Measurements from ENCODE around the gene BOD1.

BOD1 gene

DNA sequence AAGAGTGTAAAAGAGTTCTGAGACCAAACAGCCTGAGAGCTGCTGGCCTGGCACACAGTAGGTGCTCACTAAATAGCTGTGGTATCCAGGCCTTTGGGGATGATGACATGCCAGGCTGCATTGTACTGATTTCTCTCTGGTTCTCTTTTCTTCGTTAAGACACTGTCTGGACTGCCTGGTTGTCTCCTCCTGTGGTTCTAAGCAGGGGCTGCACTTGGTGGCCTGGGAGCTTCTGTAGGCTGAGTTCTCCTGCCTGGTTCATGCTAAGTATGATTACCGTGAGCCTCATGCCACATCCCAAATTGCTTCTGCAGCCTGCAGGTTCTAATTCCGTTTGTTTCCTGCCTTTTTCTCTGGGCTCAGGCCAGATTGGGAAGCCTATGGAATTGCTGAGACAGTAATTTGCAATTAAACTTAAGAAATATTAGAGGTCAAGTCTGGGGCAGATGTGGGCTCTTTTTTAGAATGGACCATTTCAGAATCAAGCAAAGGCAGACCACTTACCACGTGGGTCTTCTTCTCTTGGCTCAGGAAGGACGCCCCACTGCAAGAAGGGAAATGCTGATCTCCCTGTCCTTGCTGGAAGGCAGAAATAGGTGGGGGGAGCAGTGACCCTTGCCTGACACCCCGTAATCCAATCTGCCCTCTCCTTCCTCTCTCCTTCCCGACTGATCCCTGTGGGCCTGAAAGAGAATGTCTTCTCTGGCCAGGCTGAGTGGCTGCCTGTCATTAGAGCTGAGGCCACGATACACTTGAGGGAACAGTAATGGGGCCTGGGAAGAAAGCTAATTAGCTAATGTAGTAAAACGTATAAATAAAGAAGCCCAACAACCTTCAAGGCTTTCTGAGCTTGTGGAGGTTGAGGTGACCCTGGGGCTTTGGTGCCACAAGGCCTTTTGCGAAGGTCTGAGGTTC, 21.9 kb upstream of the BOD1 start:
- DNase-seq: no peak

DNA sequence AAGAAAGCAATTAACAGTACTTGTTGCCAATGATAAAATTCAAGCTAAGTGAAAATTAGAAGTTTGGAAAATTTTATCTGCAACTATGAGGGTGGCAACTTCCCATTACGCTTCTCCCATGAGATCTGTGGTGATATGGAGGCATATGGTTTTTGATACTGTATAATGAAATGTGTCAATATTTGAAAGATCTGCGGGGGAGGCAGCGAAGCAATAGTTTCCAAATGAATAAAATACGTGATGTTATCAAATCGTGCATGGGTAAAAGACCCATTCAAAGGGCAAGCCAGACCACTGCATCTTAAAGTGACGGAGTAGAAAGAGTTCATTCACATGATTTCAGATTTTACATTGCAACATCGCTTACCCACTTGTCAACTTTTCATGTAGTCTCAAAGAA, 20.9 kb upstream of the BOD1 start:
- no peak for DNase-seq

DNA sequence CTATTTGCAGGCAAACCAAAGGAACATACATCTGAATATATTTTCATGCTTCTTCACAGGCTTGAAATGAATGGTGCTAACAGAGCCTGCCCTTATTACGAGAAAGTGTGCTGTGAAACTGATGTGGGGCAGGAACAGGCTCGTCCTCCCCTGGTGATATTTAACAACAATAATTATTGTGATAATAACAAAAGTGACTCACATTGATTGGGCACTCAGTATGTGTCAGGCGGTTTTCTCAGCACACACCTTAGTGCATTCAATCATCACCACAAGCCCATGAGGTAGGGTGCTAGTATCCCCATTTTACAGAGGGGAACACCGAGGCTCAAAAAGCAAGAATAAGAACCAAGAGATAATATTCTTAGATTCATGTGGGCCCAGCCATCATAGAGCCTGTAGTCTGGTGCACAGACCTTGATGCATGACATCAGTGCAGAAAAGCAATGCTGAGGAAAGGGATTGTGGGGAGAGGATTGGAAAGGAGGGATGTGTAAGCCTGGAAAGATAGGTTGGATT, 18.1 kb upstream of the BOD1 start:
- DNase-seq: no peak

DNA sequence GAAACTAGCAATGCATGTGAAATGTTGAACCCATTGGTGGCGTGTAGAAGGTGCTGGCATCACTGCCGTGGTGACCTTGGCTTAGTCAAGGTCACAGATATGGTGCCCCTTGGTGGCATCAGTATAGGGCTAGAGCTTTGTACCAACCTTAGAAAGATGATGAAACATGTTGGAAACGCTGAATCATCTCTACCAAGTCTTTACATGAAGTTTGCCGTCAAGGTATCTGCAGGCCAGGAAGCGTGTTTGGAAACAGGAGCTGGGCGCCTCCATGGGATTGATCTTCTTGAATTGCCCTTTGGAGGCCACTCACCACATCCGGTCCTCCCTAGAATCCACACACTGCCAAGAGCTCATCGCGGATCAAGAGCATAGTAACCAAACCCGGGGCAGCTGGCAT, 16.9 kb upstream of the BOD1 start:
- no peak for DNase-seq

DNA sequence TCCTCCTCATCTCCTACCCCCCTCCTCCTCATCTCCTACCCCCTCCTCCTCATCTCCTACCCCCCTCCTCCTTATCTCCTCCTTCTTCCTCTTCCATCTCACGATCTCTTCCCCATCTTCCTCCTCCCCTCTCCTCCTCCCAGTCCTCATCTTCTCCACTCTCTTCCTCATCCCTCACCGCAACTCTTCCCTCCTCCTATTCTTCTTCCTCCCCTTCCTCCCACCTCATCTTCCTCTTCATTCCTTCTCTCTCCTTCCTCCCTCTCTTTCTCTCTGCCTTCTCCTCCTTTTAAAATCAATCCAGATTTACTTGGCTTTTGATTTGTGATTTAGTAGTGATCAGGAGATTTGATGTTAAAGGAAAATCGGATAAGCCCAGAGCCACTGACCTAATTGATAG, 15.0 kb upstream of the BOD1 start:
- no peak for DNase-seq

GRCh38 chr5:173630724-173631365, 14.4 kb upstream of the BOD1 start:
- no peak for DNase-seq

DNA sequence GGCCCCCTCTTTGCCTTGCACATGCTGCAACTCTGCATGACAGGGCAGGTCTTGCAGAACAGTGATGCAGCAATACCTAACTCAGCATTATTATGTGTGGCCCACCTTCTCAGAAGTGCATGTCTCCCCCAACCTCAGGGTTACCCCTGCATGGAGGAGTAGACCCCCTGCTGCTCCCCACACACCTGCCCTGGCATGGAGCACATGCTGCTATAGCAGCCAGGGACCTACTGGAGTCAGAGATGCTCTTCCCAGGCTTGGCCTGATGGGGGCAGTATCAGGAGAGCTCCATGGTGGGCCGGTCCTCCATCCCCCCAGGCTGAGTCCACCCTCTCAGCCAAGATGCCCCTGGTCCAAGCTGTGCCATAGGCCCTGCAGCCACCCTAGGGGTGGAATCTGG, 13.2 kb upstream of the BOD1 start:
- no peak for DNase-seq

DNA sequence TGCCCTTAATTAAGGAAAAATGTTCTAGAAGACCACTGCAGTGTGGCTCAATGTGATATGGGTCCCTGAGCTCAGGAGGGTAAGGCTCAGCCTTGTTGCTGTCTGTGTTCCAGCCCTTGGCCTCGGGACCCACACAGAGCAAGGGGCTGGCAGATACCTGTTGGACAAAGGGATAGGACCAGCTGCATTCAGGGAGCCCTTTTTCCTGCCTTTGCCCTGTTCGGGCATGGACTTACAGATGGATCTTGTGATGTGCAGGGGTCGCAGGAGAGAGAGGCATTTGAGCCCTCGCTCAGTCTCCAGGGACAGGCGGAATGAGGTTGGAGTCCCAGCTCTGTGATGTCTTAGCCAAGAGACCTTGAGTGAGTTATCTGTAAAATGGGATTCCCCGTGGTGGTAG, 12.1 kb upstream of the BOD1 start:
- no peak for DNase-seq

GRCh38 chr5:173627860-173628392, 11.5 kb upstream of the BOD1 start:
- no peak for DNase-seq

- DNase-seq: no peak
These were observed 10.8 kb upstream of the BOD1 start for GRCh38 chr5:173627271-173627670.

DNA sequence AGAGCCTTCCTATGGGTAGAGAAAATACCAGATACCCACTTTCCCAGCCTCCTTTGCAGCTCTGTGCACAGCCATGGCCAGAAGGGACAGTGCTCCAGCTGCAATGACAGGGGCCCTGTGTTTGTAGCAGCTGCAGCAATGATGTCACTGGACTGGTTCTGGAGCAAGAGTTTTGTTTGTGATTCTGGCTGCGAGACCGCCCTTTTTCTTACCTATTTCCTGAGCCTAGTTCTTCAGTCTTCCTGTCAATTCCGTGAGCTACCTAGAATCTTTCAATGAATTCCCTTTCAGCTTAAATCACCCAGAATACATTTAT, 10.0 kb upstream of the BOD1 start:
- DNase-seq: no peak

- DNase-seq: no peak
These were observed 9.4 kb upstream of the BOD1 start for GRCh38 chr5:173625673-173626504.

GRCh38 chr5:173625261-173625660, 8.8 kb upstream of the BOD1 start:
- DNase-seq: no peak

- DNase-seq: no peak
These were observed 7.8 kb upstream of the BOD1 start for GRCh38 chr5:173624282-173624681.

DNA sequence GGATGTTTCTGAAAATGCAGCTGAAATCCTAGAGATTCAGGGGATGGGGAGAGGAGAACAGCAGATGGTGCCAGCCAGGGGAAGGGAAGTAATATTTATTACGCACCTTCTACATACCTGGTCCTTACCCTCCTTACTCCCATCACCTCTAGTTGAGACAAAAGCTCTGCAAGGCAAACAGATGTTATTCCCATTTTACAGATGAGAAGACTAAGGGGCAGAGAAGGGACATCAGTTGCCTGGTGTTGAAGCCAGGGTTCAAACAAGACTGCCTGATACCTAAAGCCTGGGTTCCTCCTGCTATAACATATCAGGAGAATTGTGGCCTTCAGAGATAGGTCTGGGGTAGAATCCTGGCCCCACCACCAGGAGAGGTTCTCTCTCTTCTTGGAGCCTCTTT, 7.3 kb upstream of the BOD1 start:
- no peak for DNase-seq

GRCh38 chr5:173623296-173623771, 6.9 kb upstream of the BOD1 start:
- DNase-seq: no peak

DNA sequence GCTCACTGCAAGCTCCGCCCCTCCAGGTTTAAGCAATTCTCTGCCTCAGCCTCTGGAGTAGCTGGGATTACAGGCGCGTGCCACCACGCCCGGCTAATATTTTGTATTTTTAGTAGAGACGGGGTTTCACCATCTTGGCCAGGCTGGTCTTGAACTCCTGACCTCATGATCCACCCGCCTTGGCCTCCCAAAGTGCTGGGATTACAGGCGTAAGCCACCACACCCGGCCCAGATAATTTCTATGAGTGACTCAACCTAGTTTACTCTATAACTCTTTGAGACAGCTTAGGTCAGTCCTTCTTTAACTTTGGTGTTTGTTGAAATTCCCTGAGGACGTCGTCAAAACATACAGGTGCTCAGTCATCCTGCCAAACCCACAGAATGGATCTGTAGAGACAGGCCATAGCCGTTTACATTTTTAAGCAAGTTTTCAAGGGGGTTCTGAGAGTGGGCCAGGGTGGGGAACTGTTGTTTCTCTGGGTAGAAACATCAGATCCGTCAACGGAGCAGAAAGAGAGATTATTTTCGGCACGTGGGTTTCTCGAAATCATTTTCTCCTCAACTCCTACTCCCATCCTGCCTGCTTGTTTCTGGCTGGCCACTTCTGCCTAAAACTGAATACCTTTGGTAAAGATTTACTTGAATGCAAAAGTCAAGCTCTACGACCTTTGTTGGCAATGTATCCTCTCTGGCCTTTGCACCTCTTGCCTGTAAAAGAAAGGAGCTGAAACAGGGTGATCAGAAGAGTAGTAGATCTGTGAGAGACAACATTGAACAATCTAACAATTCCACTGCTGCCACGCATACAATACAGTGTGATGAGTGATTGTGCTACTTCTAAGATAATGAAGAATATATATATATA, 6.0 kb upstream of the BOD1 start:
- no peak for DNase-seq

GRCh38 chr5:173620784-173621183, 4.3 kb upstream of the BOD1 start:
- DNase-seq: no peak

GRCh38 chr5:173618927-173619519, 2.6 kb upstream of the BOD1 start:
- DNase-seq: no peak

DNA sequence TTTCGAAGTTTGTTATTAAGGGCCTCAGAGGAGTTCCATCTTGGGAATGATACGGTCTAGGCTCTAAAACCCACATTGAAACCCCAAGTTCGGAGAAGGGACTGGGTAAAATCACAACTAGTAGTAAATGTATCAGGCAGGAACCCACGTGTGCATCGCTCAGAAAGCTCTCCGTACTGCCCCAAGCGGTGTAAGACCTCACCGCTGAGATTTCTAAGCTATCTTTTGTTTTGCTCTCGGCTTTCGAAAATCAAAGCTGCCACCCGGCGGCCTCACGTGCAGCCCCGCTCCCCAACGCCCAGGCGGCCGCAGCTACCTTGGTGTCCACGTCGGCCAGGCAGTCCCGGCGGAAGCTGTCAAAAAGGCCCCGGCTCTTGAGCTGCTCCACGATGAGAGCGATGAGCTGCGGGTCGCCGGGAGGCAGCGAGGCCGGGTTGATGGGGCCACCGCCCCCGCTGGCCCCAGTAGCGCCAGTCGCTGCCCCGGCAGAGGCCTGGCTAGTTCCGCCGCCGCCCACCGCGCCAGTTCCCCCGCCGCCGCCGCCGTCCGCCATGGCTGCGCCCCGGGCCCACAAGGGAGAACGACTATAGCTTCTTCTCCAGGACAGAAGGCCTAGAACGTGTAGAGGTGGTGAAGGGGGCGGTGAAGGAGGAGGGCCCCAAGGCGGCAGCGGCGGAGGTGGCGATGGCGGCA, 420 bp downstream of the BOD1 start:
- peak; percentile 43 for DNase-seq

GRCh38 chr5:173614591-173614990, 1.9 kb downstream of the BOD1 start:
- DNase-seq: no peak

Data from T1000 (cell line).